Central memory CD4-positive, alpha-beta T cell (primary cell): ENCODE results near the gene SLC16A12.

ENCODE experiments used
- DNase-seq: peaks from one replicate; pipeline ENCODE4 v3.0.0; 2022

The SLC16A12 gene

DNA sequence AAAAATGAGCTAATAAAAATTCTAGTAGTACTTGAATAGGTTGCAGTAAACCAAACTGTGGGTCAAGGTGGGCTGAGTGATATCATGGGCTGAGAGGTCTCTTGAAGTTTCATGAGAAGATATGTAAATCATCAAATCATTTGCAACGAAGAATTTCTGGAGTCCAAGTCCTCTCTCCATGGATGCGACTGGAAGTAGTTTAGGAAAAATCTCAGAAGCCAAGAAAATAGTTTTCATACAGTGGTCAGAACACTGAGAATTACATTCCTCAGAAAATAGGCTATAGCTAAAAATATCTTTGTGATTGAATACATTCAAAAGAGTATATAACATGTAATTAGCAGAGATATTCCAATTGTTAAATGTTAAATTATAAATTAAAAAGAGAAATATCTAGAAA lies 146.6 kb downstream of the SLC16A12 start:
- no peak for DNase-seq

DNA sequence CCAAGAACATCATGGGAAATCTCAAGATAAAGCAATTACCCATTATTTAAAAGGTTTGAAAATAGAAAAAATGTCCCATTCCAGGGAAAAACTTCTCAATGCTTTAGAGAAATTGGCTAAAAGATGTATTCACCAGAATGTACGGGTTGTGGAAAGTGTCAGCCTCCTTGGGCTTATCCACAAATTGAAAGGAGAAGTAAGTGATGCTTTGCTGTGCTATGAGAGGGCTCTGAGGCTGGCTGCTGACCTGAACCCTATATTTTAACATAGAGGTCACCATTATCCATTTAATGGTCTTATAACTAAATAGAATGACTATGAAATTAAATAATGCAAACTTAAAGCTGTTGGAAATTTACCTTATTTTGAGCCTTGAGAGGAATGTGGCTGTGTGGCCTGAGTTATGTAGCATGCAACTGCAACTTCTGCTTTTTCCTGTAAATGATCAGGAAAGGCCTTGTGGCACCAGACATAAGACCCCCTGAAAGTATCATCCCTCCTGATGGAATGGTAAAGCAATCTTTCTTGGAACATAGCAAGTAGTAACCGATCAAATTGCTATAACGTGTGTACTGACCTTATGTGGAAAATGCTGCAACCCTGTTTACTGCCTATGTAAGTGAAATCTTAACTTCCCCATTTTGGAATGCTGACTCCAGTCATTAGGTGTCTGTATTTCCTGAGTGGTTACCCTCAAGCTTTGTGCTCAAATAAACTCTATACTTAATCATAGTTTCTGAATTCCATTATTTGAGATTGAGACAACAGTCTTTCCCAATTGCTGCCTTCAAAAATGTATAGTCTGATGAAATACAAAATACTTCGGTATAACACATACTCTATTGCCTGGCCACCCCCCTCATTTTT lies 150.7 kb downstream of the SLC16A12 start:
- DNase-seq = no peak

DNA sequence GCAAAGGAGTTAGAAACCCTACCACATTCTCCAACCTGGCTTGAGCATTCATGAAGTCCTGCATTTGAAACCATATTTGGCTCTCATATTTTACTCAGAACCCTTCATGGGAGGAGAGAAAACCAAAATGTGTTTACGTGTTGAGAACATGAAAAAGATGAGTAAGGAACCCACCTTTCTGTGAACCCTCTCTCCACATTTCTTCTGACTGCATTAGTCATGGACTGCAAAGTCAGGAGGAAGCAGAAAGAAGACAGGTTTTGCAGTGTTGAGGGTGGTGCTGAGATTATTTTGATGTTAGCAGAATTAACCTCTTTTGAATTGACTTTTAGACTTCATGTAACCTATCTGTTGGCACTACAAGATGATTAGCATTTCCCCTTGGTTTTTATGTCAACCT lies 152.6 kb downstream of the SLC16A12 start:
- no peak for DNase-seq
